Neural progenitor cell (in vitro differentiated cells): Measurements from ENCODE around the gene ADAM20. TPM values are rescaled to one million over a fixed set of nuclear protein-coding genes. Genes with fewer than 3 reads are reported as not detected.
"Not testable (repeated sequence)": the region's sequence is repeated elsewhere in the genome, so short reads cannot be mapped to it uniquely, and the experiment has no call there.

Experiments
- DNase-seq: peaks from one replicate; pipeline ENCODE4 v3.0.0-alpha.2; 2016; ENCODE audit warnings: low spot score
- H2AFZ ChIP-seq: fragments of 200-600 bp; sonication (generic); replicated peaks from 2 replicates; pipeline ENCODE4 v1.6.1; 2016; ENCODE audit warnings: antibody characterized with exemption
- H3F3A ChIP-seq: fragments of 200-600 bp; sonication (generic); 2 replicates; pipeline ENCODE4 v1.6.1; 2016; ENCODE audit warnings: antibody characterized with exemption, low read depth
- H3K27ac ChIP-seq: fragments of 200-600 bp; sonication (generic); 2 replicates; pipeline ENCODE4 v1.5.1; 2016; ENCODE audit warnings: mild to moderate bottlenecking
- H3K27me3 ChIP-seq: fragments of 200-600 bp; sonication (generic); 2 replicates; pipeline ENCODE4 v1.6.1; 2016; ENCODE audit warnings: mild to moderate bottlenecking, moderate library complexity
- H3K36me3 ChIP-seq: fragments of 200-600 bp; sonication (generic); 2 replicates; pipeline ENCODE4 v1.5.1; 2016
- H3K4me1 ChIP-seq: fragments of 200-600 bp; sonication (generic); 2 replicates; pipeline ENCODE4 v1.6.1; 2016; ENCODE audit warnings: mixed run types
- H3K4me2 ChIP-seq: fragments of 200-600 bp; sonication (generic); 2 replicates; pipeline ENCODE4 v1.6.1; 2016
- H3K4me3 ChIP-seq: fragments of 200-600 bp; sonication (generic); 2 replicates; pipeline ENCODE4 v1.5.1; 2016
- H3K79me2 ChIP-seq: fragments of 200-600 bp; sonication (generic); 2 replicates; pipeline ENCODE4 v1.6.1; 2016; ENCODE audit warnings: low read depth
- H3K9ac ChIP-seq: fragments of 200-600 bp; sonication (generic); 2 replicates; pipeline ENCODE4 v1.6.1; 2016
- H3K9me3 ChIP-seq: fragments of 200-600 bp; sonication (generic); 2 replicates; pipeline ENCODE4 v1.5.1; 2016; ENCODE audit warnings: low read depth
- H4K20me1 ChIP-seq: fragments of 200-600 bp; sonication (generic); 2 replicates; pipeline ENCODE4 v1.6.1; 2016; ENCODE audit warnings: low read depth
- H3K27ac Mint-ChIP-seq: 3 replicates; pipeline ENCODE4 v1.8.0; 2021; ENCODE audit warnings: mixed read lengths
- H3K27me3 Mint-ChIP-seq: 2 replicates; pipeline ENCODE4 v1.8.0; 2022; ENCODE audit warnings: low read depth, mild to moderate bottlenecking, inconsistent platforms, moderate library complexity, mixed read lengths; ENCODE audit not compliant: insufficient read depth
- H3K36me3 Mint-ChIP-seq: 3 replicates; pipeline ENCODE4 v1.8.0; 2021; ENCODE audit warnings: mixed read lengths
- H3K4me1 Mint-ChIP-seq: 3 replicates; pipeline ENCODE4 v1.8.0; 2021; ENCODE audit warnings: mixed read lengths
- H3K4me3 Mint-ChIP-seq: 3 replicates; pipeline ENCODE4 v1.8.0; 2021; ENCODE audit warnings: mild to moderate bottlenecking, moderate library complexity, mixed read lengths
- H3K9me3 Mint-ChIP-seq: 3 replicates; pipeline ENCODE4 v1.8.0; 2020; ENCODE audit warnings: mixed read lengths
- CTCF ChIP-seq: fragments of 200-600 bp; sonication (generic); IDR thresholded peaks from 2 replicates; pipeline ENCODE4 v1.5.1; 2017; ENCODE audit warnings: antibody characterized with exemption, mild to moderate bottlenecking
- EZH2 ChIP-seq: fragments of 200-600 bp; sonication (generic); IDR thresholded peaks from 2 replicates; pipeline ENCODE4 v1.6.1; 2017; ENCODE audit warnings: antibody characterized with exemption, mild to moderate bottlenecking, moderate library complexity
- EZH2phosphoT487 ChIP-seq: fragments of 200-600 bp; sonication (generic); IDR thresholded peaks from 2 replicates; pipeline ENCODE4 v1.6.1; 2017; ENCODE audit warnings: antibody characterized with exemption
- total RNA-seq: library from RNA; depleted of rRNA; stranded (reverse); fragments of >200 nt; gene quantifications from 2 replicates; pipeline ENCODE4 v1.2.3, GENCODE V29; 2015; ENCODE audit warnings: low replicate concordance

ADAM20 gene
- total RNA-seq, 1 donor from 2014 or later: 2.0 TPM

- H3K79me2 ChIP-seq: no peaks in the 10 kb centered on the region
These were observed 20.4 kb downstream of the ADAM20 start for GRCh38 chr14:70514168-70515069.

GRCh38 chr14:70498191-70498590 is 36.6 kb downstream of the ADAM20 start:
- H3K36me3 Mint-ChIP-seq: peaks cover 2% of the 10 kb centered on the region
- no peak for DNase-seq
- H3K4me3 Mint-ChIP-seq: no peak overlapping the region
- H3K4me1 ChIP-seq: no peaks in the 10 kb centered on the region
- no peaks in the 10 kb centered on the region for H3K27me3 ChIP-seq
- H3K27me3 Mint-ChIP-seq: peaks cover 2% of the 10 kb centered on the region
- no peak overlapping the region for H3K9ac ChIP-seq
- TF ChIP-seq EZH2 (no peak), EZH2phosphoT487 (no peak), CTCF (no peak)
- no peaks in the 10 kb centered on the region for H3K9me3 ChIP-seq
- no peak overlapping the region for H3K4me2 ChIP-seq
- H3K27ac ChIP-seq: no peak overlapping the region
- no peak overlapping the region for H3K4me3 ChIP-seq
- no peaks in the 10 kb centered on the region for H4K20me1 ChIP-seq
- peaks cover 29% of the 10 kb centered on the region for H3K9me3 Mint-ChIP-seq
- no peaks in the 10 kb centered on the region for H3K4me1 Mint-ChIP-seq
- no peak overlapping the region for H3K27ac Mint-ChIP-seq
- H3F3A ChIP-seq: no peaks in the 10 kb centered on the region
- no peak overlapping the region for H2AFZ ChIP-seq
- H3K79me2 ChIP-seq: no peaks in the 10 kb centered on the region
- no peaks in the 10 kb centered on the region for H3K36me3 ChIP-seq

More at GRCh38 chr14:70514168-70515069, 20.4 kb downstream of the ADAM20 start:
- Histone ChIP-seq H3K36me3 (no peaks in the 10 kb centered on the region), H3F3A (no peaks in the 10 kb centered on the region), H3K9ac (no peak overlapping the region), H3K4me1 (no peaks in the 10 kb centered on the region), H3K27me3 (no peaks in the 10 kb centered on the region), H3K4me2 (no peak overlapping the region), H4K20me1 (no peaks in the 10 kb centered on the region), H3K9me3 (no peaks in the 10 kb centered on the region), H3K4me3 (no peak overlapping the region), H2AFZ (no peak overlapping the region), H3K27ac (no peak overlapping the region)
- H3K4me1 Mint-ChIP-seq: no peaks in the 10 kb centered on the region
- H3K4me3 Mint-ChIP-seq: no peak overlapping the region
- TF ChIP-seq CTCF (no peak), EZH2phosphoT487 (no peak), EZH2 (no peak)
- peaks cover 5% of the 10 kb centered on the region for H3K9me3 Mint-ChIP-seq
- no peak for DNase-seq
- H3K36me3 Mint-ChIP-seq: no peaks in the 10 kb centered on the region
- peaks cover 3% of the 10 kb centered on the region for H3K27me3 Mint-ChIP-seq
- no peak overlapping the region for H3K27ac Mint-ChIP-seq

- Histone ChIP-seq H3K27ac (no peak overlapping the region), H4K20me1 (no peaks in the 10 kb centered on the region), H3K9ac (no peak overlapping the region), H3K4me2 (no peak overlapping the region), H3K79me2 (no peaks in the 10 kb centered on the region), H3K9me3 (peaks cover 18% of the 10 kb centered on the region), H2AFZ (no peak overlapping the region), H3K4me1 (no peaks in the 10 kb centered on the region), H3K36me3 (no peaks in the 10 kb centered on the region), H3K27me3 (no peaks in the 10 kb centered on the region), H3K4me3 (no peak overlapping the region), H3F3A (no peaks in the 10 kb centered on the region)
- no peak for DNase-seq
- H3K4me3 Mint-ChIP-seq: no peak overlapping the region
- TF ChIP-seq EZH2phosphoT487: no peak
- no peak for TF ChIP-seq CTCF
- no peak for TF ChIP-seq EZH2
- peaks cover 8% of the 10 kb centered on the region for H3K36me3 Mint-ChIP-seq
- H3K27ac Mint-ChIP-seq: no peak overlapping the region
- H3K9me3 Mint-ChIP-seq: peaks cover 34% of the 10 kb centered on the region
- H3K27me3 Mint-ChIP-seq: no peaks in the 10 kb centered on the region
- peaks cover 4% of the 10 kb centered on the region for H3K4me1 Mint-ChIP-seq
These were observed 45.1 kb downstream of the ADAM20 start for GRCh38 chr14:70489579-70490200.

GRCh38 chr14:70477356-70478105 is 57.3 kb downstream of the ADAM20 start:
- not testable (repeated sequence) for H3K27ac ChIP-seq, H2AFZ ChIP-seq, H3K4me3 ChIP-seq, H3K4me3 Mint-ChIP-seq, H3K9me3 ChIP-seq, H3K36me3 Mint-ChIP-seq, H3K4me1 ChIP-seq, H3K4me1 Mint-ChIP-seq, H3K79me2 ChIP-seq, H3K4me2 ChIP-seq, H3K27me3 ChIP-seq, H3K9ac ChIP-seq, H3K36me3 ChIP-seq, H4K20me1 ChIP-seq, H3K27ac Mint-ChIP-seq, DNase-seq, H3F3A ChIP-seq, H3K27me3 Mint-ChIP-seq
- H3K9me3 Mint-ChIP-seq: peaks cover 15% of the 10 kb centered on the region

GRCh38 chr14:70475459-70475858 is 59.3 kb downstream of the ADAM20 start:
- H3K36me3 Mint-ChIP-seq, H3K27me3 Mint-ChIP-seq, H3K36me3 ChIP-seq, H3K27ac ChIP-seq, H3K4me2 ChIP-seq, H3K27ac Mint-ChIP-seq, H4K20me1 ChIP-seq, H3F3A ChIP-seq, H3K27me3 ChIP-seq, H3K9ac ChIP-seq, DNase-seq, H3K9me3 ChIP-seq, H3K4me3 Mint-ChIP-seq, H2AFZ ChIP-seq, H3K4me1 Mint-ChIP-seq, H3K79me2 ChIP-seq, H3K4me1 ChIP-seq, H3K4me3 ChIP-seq: not testable (repeated sequence)
- H3K9me3 Mint-ChIP-seq: peaks cover 15% of the 10 kb centered on the region
